Measurements from ENCODE around the gene RXRG. TPM values are rescaled to one million over a fixed set of nuclear protein-coding genes. Genes with fewer than 3 reads are reported as not detected.

Gene RXRG
- total RNA-seq, 1 experiment from 2014 or later, result not detected

- DNase-seq (ENCODE audit: low spot score), result no peak
- peaks cover 2% of the 10 kb centered on the region for H3K27me3 ChIP-seq (replicated peaks; ENCODE audit: insufficient read depth, low read depth, low read length, poor library complexity)
- no peak overlapping the region for H3K27ac ChIP-seq (ENCODE audit: low read depth, low read length, poor library complexity, severe bottlenecking)
- H3K9me3 ChIP-seq (ENCODE audit: low read depth, low read length, poor library complexity, severe bottlenecking), result no peaks in the 10 kb centered on the region
- H3K4me1 ChIP-seq (ENCODE audit: insufficient read depth, low read length, poor library complexity, severe bottlenecking), result no peaks in the 10 kb centered on the region
- CTCF ChIA-PET, result no interaction called here
- no peak for TF ChIP-seq EZH2 (IDR thresholded peaks at IDR 0.05; ENCODE audit: borderline replicate concordance, low read depth, low read length, poor library complexity, severe bottlenecking)
- no peak for TF ChIP-seq CTCF (conservative IDR thresholded peaks at IDR 0.05; ENCODE audit: low read depth, low read length)
- BruUV-seq (replicated peaks), result no TSS peak
- no peaks in the 10 kb centered on the region for H3K36me3 ChIP-seq (ENCODE audit: insufficient read depth, low read length, poor library complexity, severe bottlenecking)
- no peak overlapping the region for H3K4me3 ChIP-seq (ENCODE audit: low read depth, low read length, poor library complexity, severe bottlenecking)
- POLR2A ChIA-PET (ENCODE audit: low non-redundant PET), result no interaction called here
- intact Hi-C loops (cut with micrococcal nuclease; ENCODE audit: unreplicated experiment), result no loop called here
Observed at GRCh38 chr1:165416876-165417275, 28.1 kb downstream of the RXRG start.

GRCh38 chr1:165415068-165415467 lies 29.9 kb downstream of the RXRG start:
- no peaks in the 10 kb centered on the region for H3K36me3 ChIP-seq (ENCODE audit: insufficient read depth, low read length, poor library complexity, severe bottlenecking)

GRCh38 chr1:165414620-165415019 lies 30.3 kb downstream of the RXRG start:
- TF ChIP-seq EZH2 (IDR thresholded peaks at IDR 0.05; ENCODE audit: borderline replicate concordance, low read depth, low read length, poor library complexity, severe bottlenecking), result no peak
- TF ChIP-seq CTCF (conservative IDR thresholded peaks at IDR 0.05; ENCODE audit: low read depth, low read length), result no peak
- no peak overlapping the region for H3K4me3 ChIP-seq (ENCODE audit: low read depth, low read length, poor library complexity, severe bottlenecking)
- POLR2A ChIA-PET (ENCODE audit: low non-redundant PET), result no interaction called here
- DNase-seq (ENCODE audit: low spot score), result no peak
- CTCF ChIA-PET, result no interaction called here
- BruUV-seq (replicated peaks), result no TSS peak
- H3K36me3 ChIP-seq (ENCODE audit: insufficient read depth, low read length, poor library complexity, severe bottlenecking), result no peaks in the 10 kb centered on the region
- intact Hi-C loops (cut with micrococcal nuclease; ENCODE audit: unreplicated experiment), result no loop called here
- no peaks in the 10 kb centered on the region for H3K4me1 ChIP-seq (ENCODE audit: insufficient read depth, low read length, poor library complexity, severe bottlenecking)
- H3K27ac ChIP-seq (ENCODE audit: low read depth, low read length, poor library complexity, severe bottlenecking), result no peak overlapping the region
- H3K9me3 ChIP-seq (ENCODE audit: low read depth, low read length, poor library complexity, severe bottlenecking), result no peaks in the 10 kb centered on the region
- peaks cover 14% of the 10 kb centered on the region for H3K27me3 ChIP-seq (replicated peaks; ENCODE audit: insufficient read depth, low read depth, low read length, poor library complexity)

More at GRCh38 chr1:165415068-165415467, 29.9 kb downstream of the RXRG start:
- Histone ChIP-seq H3K27ac (ENCODE audit: low read depth, low read length, poor library complexity, severe bottlenecking) (no peak overlapping the region), H3K27me3 (replicated peaks; ENCODE audit: insufficient read depth, low read depth, low read length, poor library complexity) (peaks cover 14% of the 10 kb centered on the region), H3K4me1 (ENCODE audit: insufficient read depth, low read length, poor library complexity, severe bottlenecking) (no peaks in the 10 kb centered on the region), H3K4me3 (ENCODE audit: low read depth, low read length, poor library complexity, severe bottlenecking) (no peak overlapping the region), H3K9me3 (ENCODE audit: low read depth, low read length, poor library complexity, severe bottlenecking) (no peaks in the 10 kb centered on the region)
- no TSS peak for BruUV-seq (replicated peaks)
- CTCF ChIA-PET, result no interaction called here
- no peak for TF ChIP-seq EZH2 (IDR thresholded peaks at IDR 0.05; ENCODE audit: borderline replicate concordance, low read depth, low read length, poor library complexity, severe bottlenecking)
- no peak for TF ChIP-seq CTCF (conservative IDR thresholded peaks at IDR 0.05; ENCODE audit: low read depth, low read length)
- POLR2A ChIA-PET (ENCODE audit: low non-redundant PET), result no interaction called here
- intact Hi-C loops (cut with micrococcal nuclease; ENCODE audit: unreplicated experiment), result no loop called here
- DNase-seq (ENCODE audit: low spot score), result no peak

Data from A673 (cell line).